IPS-20b (cell line): Measurements from ENCODE around the gene VPS26B.
"Not testable (repeated sequence)": the region's sequence is repeated elsewhere in the genome, so short reads cannot be mapped to it uniquely, and the experiment has no call there.

Experiments
- H3K27ac ChIP-seq: one replicate; pipeline ENCODE4 v1.5.1; 2013; ENCODE audit warnings: low read length
- H3K27me3 ChIP-seq: 2 replicates; pipeline ENCODE4 v1.6.1; 2013; ENCODE audit warnings: mild to moderate bottlenecking, low read length, inconsistent platforms; ENCODE audit not compliant: insufficient read depth
- H3K36me3 ChIP-seq: 2 replicates; pipeline ENCODE4 v1.6.1; 2013; ENCODE audit warnings: low read depth, mild to moderate bottlenecking, inconsistent platforms, low read length, moderate library complexity; ENCODE audit not compliant: insufficient read depth
- H3K4me1 ChIP-seq: 2 replicates; pipeline ENCODE4 v1.6.1; 2013; ENCODE audit warnings: mild to moderate bottlenecking, control low read depth, inconsistent platforms, low read length, moderate library complexity; ENCODE audit not compliant: insufficient read depth
- H3K4me3 ChIP-seq: 2 replicates; pipeline ENCODE4 v1.5.1; 2013; ENCODE audit warnings: mild to moderate bottlenecking, low read length, inconsistent platforms
- H3K9ac ChIP-seq: 2 replicates; pipeline ENCODE4 v1.6.1; 2013; ENCODE audit warnings: low read depth, mild to moderate bottlenecking, inconsistent platforms, low read length, moderate library complexity
- H3K9me3 ChIP-seq: 2 replicates; pipeline ENCODE4 v1.6.1; 2013; ENCODE audit warnings: mild to moderate bottlenecking, low read depth, low read length, inconsistent platforms; ENCODE audit not compliant: insufficient read depth

Gene VPS26B

DNA sequence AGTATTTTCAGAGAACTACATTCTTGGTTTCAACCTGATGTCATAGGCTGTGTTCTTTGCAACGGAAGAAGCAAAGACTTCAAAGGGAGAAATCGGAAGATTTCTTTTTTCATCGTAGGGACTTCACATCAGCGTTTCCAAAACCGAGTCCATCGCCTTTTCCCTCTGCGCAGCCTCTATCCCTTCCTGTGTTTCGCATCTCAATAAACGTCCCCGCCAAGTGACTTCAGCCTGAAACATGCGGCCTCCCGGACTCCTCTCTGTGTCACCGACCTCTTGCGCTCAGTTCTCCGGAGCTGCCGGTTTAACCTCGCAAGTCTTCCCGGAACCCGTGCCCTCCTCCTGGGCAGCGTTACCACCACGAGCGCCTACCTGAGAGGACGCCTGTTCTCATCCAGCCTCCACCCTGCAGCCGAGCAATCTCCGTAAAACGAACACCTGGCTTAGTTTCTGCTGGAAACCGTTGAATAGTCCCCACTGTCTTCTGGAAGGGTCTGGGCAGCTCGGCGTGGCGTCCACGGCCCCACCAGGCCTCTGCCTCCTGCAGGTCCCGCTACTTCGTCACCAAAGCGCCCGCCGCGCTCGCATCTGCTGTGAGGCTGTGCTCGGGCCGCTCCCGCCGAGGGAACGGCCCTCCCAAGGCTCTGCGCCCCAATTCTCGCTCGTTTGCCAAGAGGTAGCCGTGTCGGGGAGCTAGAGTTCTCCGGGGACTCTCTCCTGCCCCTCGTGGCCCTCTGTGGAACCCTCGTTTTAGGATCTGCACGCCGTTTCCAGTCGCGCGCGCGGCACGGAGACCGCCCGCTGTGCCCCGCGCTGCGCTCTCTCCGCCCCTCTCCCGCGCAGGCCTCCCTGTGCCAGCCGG, 51.3 kb downstream of the VPS26B start, which contains the start of gene GLB1L3:
Gene GLB1L3 (plus strand): TSS at position 846 of the 862 bp plus-strand sequence. CDS start 362 bp downstream, outside the sequence.
- Histone ChIP-seq H3K27me3 (peaks cover 55% of the 10 kb centered on the region), H3K9me3 (no peaks in the 10 kb centered on the region), H3K9ac (peak within 1 kb of the TSS; percentile 83; the same call in 1 of the 2 replicates), H3K4me1 (peaks cover 21% of the 10 kb centered on the region; the same call in 1 of the 2 replicates), H3K36me3 (peaks cover 5% of the 10 kb centered on the region; the same call in 1 of the 2 replicates), H3K27ac (peak within 1 kb of the TSS; percentile 40), H3K4me3 (peak within 1 kb of the TSS; percentile 74)

DNA sequence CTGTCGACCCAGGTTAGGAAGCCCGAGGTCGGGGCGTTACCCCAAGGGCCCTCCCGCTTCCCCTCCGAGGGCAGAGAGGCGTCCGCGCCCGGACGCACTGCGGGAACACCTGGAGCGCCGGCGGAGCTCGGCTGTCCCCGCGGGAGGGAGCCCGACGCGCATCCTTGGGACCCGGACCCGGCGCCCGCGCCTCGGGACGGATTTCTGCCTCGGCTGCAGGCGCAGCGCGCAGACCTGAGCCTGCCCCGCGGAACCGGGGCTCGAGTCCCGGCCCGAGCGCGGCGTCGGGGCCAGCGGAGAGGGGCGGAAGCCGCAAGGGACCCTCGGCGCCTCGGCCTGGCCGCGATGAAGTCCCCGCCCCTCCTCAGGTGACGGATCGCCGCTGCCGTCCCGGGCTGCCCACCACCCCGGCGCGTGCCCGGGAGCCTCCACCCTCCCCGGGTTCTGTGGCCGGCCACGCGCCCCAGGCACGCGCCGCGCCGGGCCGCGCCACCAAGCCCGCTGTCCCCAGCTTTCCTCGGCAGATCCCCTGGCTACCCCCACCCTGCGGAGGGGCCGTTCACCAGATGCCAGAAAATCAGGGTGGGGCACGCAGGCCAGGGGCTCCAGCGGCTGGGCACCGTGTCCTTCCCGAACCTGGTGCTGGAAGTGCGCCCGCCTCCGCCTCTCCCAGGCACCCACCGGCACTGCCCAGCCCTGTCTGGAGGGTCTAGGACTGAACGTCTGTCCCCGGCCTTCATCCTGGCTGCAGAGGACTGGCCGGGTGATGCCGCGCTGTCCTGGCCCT, 52.1 kb downstream of the VPS26B start:
- Histone ChIP-seq H3K4me3 (peak overlapping the region; percentile 74), H3K4me1 (peaks cover 15% of the 10 kb centered on the region; the same call in 1 of the 2 replicates), H3K9ac (peak overlapping the region; percentile 83; the same call in 1 of the 2 replicates), H3K9me3 (no peaks in the 10 kb centered on the region), H3K36me3 (peaks cover 5% of the 10 kb centered on the region; the same call in 1 of the 2 replicates), H3K27ac (no peak overlapping the region), H3K27me3 (peaks cover 55% of the 10 kb centered on the region)

DNA sequence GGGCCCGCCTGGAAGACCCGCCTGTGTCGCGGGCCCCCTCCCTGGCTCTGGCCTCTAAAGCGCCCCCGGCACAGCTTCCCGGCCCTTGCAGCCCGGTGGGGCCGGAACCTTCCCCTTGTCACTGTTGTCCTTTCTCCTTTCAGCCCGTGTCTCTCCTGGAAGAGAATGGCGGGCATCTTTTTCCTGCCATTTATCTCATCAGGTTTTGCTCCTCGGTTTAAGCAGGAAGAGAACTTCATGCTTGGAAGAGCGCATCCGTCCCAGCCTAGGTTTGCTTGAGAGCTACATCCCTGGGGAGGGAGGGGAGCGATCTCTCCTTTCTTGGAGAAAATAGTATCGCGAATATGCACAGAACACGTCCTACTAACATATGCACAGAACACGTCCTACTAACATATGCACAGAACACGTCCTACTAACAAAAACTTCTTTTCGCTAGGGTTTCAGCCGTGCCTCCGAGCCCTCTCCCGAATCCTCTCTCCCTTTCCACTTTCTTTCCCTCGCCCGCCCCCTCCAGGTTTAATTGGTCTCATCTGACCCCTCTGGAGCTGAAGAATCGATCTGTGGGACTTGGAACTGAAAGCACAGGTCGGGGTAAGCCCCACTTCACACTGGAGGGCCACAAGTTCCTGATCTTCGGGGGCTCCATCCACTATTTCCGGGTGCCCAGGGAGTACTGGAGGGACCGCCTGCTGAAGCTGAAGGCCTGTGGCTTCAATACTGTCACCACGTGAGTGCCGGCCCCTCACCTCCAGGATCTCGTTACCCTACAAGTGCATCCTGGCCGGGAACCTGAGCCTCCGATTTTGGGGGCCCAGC, 52.9 kb downstream of the VPS26B start:
- Histone ChIP-seq H3K4me1 (peaks cover 7% of the 10 kb centered on the region; the same call in 1 of the 2 replicates), H3K9ac (peak overlapping the region; percentile 83; the same call in 1 of the 2 replicates), H3K27me3 (peaks cover 55% of the 10 kb centered on the region), H3K36me3 (peaks cover 3% of the 10 kb centered on the region; the same call in 1 of the 2 replicates), H3K27ac (no peak overlapping the region), H3K4me3 (peak overlapping the region; percentile 74), H3K9me3 (no peaks in the 10 kb centered on the region)

DNA sequence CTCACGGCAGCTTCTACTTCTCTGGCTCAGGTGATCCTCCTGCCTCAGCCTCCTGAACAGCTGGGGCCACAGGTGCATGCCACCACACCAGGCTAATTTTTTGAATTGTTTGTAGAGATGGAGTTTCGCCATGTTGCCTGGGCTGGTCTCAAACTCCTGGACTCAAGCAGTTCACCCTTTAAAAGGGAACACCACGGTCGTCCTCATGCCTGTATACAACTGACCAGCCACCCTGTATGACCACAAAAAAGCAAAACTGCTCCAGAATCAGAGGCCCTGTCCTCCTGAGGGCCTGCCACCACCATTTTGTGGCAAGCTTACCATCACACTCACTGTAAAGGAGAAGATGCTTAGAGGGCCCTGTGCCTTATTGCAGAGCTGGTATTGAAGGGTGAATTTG, 53.9 kb downstream of the VPS26B start:
- Histone ChIP-seq H3K27me3 (peaks cover 52% of the 10 kb centered on the region), H3K4me1 (peaks cover 3% of the 10 kb centered on the region; the same call in 1 of the 2 replicates), H3K9me3 (no peaks in the 10 kb centered on the region), H3K9ac (no peak overlapping the region), H3K27ac (no peak overlapping the region), H3K36me3 (peaks cover 8% of the 10 kb centered on the region; the same call in 1 of the 2 replicates), H3K4me3 (peak overlapping the region; percentile 74; the same call in 1 of the 2 replicates)

DNA sequence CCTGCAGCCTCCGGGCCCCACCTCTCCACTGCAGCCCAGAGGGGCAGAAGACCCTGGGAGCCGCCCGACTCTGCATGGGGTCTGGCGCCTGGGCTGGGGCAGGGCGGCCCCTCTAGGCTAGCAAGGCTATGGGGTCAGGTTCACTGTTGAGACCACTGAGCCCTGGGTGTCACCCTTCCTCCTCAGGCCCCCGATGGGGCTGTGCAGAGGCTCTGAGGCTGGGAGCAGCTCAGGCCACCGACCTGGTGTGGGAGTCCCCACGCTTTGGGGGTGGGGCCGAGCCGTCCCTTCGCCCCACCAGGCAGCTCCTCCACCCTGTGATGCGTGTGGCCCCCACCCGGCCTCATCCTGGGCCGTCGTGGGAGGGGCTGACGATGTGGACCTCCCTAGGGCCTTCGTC, 57.2 kb downstream of the VPS26B start:
- not testable (repeated sequence) for H3K4me1 ChIP-seq, H3K4me3 ChIP-seq, H3K9me3 ChIP-seq, H3K9ac ChIP-seq, H3K27ac ChIP-seq
- Histone ChIP-seq H3K36me3 (peaks cover 31% of the 10 kb centered on the region), H3K27me3 (peaks cover 20% of the 10 kb centered on the region)

DNA sequence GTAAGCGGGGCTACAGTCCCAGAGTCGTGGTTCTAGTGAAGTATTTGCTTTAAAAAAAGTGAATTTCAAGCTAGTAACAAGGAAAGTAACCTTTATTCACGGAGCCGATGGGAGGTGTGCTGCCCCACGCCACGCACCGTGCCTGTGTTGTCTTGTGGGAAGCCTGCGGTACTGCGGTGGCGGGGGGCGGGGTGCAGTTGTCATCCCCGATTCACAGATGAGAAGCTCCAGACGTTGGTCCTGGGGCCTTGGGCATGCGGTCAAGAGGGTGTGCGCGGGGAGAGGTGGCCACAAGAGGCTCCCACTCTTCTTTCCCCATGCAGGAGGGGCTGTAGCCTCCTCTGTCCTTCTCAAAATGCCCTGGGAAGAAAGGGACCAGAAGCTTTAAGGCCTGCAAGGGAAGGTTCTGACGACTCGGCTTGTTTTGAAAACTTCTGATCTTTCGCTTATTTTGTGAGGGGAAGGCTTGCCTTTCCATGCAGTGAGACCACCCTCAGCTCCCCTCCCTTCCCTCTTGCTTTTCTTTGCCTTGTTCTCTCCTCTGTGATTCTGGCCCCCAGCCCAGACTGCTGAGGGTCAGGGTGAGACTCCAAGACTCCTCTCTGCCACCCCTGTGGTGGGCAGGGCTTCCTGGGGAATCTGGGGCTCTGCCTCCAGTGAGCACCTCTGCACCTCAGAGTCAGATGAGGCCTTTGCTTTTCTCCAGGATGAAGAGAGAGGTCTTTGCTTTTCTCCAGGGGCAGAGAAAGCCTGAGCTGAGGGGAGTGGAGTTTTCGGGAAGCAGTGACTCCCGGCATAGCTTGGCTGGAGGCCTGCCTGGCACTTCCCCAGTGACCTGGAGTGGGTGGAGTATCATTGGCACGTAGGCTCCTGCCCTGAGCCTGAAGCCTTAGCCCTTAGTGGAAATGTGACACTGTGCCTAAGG, 57.9 kb downstream of the VPS26B start:
- Histone ChIP-seq H3K4me3 (no peak overlapping the region), H3K27ac (no peak overlapping the region), H3K9me3 (no peaks in the 10 kb centered on the region), H3K27me3 (peaks cover 13% of the 10 kb centered on the region), H3K4me1 (no peaks in the 10 kb centered on the region; the same call in 1 of the 2 replicates), H3K9ac (no peak overlapping the region), H3K36me3 (peaks cover 31% of the 10 kb centered on the region)

DNA sequence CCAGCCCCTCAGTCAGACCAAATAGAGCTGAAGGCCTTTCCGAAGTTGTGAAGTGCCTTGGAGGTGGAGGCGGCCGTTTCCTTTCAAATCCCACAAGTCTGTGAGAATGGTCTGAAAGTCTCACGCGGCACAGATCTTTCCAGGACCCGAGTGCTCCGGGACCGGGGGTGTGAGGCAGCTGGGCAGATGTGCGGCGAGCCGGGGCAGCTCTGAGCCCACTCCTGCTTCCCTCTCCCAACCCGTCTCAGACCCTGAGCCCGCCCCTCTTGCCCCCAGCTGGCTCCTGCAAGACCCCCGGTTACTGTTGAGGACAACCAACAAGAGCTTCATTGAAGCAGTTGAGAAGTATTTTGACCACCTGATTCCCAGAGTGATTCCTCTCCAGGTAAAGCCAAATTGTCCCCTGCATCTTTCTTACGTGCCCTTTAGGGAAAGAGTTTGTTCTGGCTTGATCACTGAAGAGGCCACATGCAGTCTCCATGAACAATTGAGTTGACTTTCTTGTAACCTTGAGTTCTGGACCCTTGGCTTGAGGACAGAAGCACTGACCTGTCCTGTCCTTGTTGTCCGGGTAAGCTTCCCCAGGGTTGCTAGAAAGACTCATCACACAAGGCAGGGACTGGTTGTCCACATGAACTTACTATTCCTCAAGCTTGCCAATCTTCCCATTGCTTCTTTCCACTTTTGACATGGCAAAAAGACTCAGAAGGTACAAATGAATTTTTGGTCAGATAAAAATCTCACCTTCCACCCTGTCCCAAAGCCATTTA, 59.2 kb downstream of the VPS26B start:
- Histone ChIP-seq H3K27ac (no peak overlapping the region), H3K4me1 (no peaks in the 10 kb centered on the region; the same call in 1 of the 2 replicates), H3K4me3 (no peak overlapping the region), H3K36me3 (peaks cover 32% of the 10 kb centered on the region), H3K9me3 (no peaks in the 10 kb centered on the region), H3K27me3 (peaks cover under 1% of the 10 kb centered on the region; the same call in 1 of the 2 replicates), H3K9ac (no peak overlapping the region)

DNA sequence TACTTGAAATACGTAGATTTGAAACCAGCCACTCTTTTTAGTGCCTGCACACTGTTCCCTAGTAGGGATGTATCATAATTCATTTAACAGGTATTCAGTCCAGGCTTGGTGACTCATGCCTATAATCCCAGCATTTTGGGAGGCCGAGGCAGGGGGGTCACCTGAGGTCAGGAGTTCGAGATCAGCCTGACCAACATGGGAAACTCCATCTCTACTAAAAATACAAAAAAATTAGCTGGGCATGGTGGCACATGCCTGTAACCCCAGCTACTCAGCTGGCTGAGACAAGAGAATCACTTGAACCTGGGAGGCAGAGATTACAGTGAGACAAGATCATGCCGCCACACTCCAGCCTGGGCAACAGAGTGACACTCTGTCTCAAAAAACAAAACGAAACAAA, 59.9 kb downstream of the VPS26B start:
- not testable (repeated sequence) for H3K27ac ChIP-seq, H3K9ac ChIP-seq, H3K9me3 ChIP-seq, H3K4me1 ChIP-seq, H3K4me3 ChIP-seq, H3K27me3 ChIP-seq
- peaks cover 34% of the 10 kb centered on the region for H3K36me3 ChIP-seq

DNA sequence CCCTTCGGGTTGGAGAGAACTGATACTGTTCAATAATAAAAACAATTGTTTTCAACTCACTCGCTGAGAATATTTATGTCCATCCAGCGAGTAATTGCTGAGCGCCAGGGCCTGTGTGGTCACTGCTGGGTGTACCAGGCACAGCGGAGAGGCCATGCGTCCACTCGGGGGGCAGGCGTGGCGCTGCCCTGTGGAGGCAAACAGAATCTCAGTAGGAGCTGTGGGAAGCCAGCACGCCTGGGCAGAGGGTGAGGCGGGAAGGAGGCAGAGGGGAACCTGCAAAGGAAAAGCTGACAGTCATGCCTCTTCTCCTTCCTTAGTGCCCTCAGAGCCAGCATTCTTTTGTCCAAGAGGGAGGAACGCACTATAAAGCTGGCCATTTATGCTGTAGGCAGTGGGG, 63.1 kb downstream of the VPS26B start:
- no peaks in the 10 kb centered on the region for H3K9me3 ChIP-seq
- H3K27me3 ChIP-seq, result no peaks in the 10 kb centered on the region
- peaks cover 47% of the 10 kb centered on the region for H3K36me3 ChIP-seq
- no peaks in the 10 kb centered on the region for H3K4me1 ChIP-seq
- no peak overlapping the region for H3K4me3 ChIP-seq
- no peak overlapping the region for H3K9ac ChIP-seq
- no peak overlapping the region for H3K27ac ChIP-seq

DNA sequence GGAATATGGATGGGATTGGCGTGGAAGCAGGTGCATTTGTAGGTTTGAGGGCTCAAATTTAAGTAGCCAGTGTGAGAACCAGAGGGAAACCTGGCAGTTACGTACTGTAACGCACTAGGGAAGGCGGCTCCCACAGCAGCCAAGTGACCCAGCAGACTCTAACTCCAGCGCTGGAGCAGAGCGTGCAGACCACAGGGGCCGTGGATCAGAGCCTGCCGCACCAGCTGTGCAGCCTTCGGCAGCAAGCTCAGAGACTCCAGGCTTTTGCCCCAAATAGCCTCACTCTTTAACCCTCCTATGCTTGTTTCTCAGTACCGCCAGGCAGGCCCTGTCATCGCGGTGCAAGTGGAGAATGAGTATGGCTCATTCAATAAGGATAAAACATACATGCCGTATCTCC, 64.0 kb downstream of the VPS26B start:
- no peaks in the 10 kb centered on the region for H3K9me3 ChIP-seq
- no peaks in the 10 kb centered on the region for H3K27me3 ChIP-seq
- no peaks in the 10 kb centered on the region for H3K4me1 ChIP-seq
- peaks cover 48% of the 10 kb centered on the region for H3K36me3 ChIP-seq
- H3K27ac ChIP-seq, result no peak overlapping the region
- H3K4me3 ChIP-seq, result no peak overlapping the region
- no peak overlapping the region for H3K9ac ChIP-seq
